Kidney epithelial cell (primary cell): ENCODE data around the gene NSUN2. TPM values are rescaled to one million over a fixed set of nuclear protein-coding genes. Genes with fewer than 3 reads are reported as not detected.
A peak's percentile ranks its signal among the peaks of the same experiment; 100 is the strongest.

Experiments
- DNase-seq: peaks from one replicate; pipeline ENCODE4 v3.0.0-alpha.2; 2010; ENCODE audit warnings: low read depth
- H3K27me3 ChIP-seq: 2 replicates; pipeline ENCODE4 v1.6.0; 2011; ENCODE audit warnings: low read length; ENCODE audit not compliant: control insufficient read depth, insufficient read depth
- H3K36me3 ChIP-seq: 2 replicates; pipeline ENCODE4 v1.5.1; 2011; ENCODE audit warnings: low read length; ENCODE audit not compliant: control insufficient read depth, insufficient read depth
- H3K4me3 ChIP-seq: 2 replicates; pipeline ENCODE4 v1.5.1; 2011; ENCODE audit warnings: low read depth, mild to moderate bottlenecking, control low read depth, low read length
- CTCF ChIP-seq: IDR thresholded peaks from 2 replicates; pipeline ENCODE4 v1.5.1; 2011; ENCODE audit warnings: mild to moderate bottlenecking, moderate library complexity, low read length, control low read depth, inconsistent platforms; ENCODE audit not compliant: insufficient read depth, poor library complexity, severe bottlenecking
- total RNA-seq: library from RNA; depleted of rRNA; stranded (reverse); fragments of >200 nt; gene quantifications from 2 replicates; pipeline ENCODE4 v1.2.3, GENCODE V29; 2015

The NSUN2 gene
- total RNA-seq, 1 donor from 2014 or later = 62.8 TPM

GRCh38 chr5:6638236-6638635 lies 5.4 kb upstream of the NSUN2 start:
- Histone ChIP-seq H3K27me3 (no peaks in the 10 kb centered on the region), H3K36me3 (no peaks in the 10 kb centered on the region), H3K4me3 (no peak overlapping the region)
- no peak for TF ChIP-seq CTCF
- no peak for DNase-seq

- no peak for TF ChIP-seq CTCF
- no peaks in the 10 kb centered on the region for H3K27me3 ChIP-seq
- H3K36me3 ChIP-seq = no peaks in the 10 kb centered on the region
- DNase-seq = no peak
- no peak overlapping the region for H3K4me3 ChIP-seq
These were observed 4.7 kb upstream of the NSUN2 start for GRCh38 chr5:6637590-6637989.

GRCh38 chr5:6637022-6637421 lies 4.2 kb upstream of the NSUN2 start:
- DNase-seq = no peak
- TF ChIP-seq CTCF = no peak
- no peaks in the 10 kb centered on the region for H3K36me3 ChIP-seq
- H3K4me3 ChIP-seq = no peak overlapping the region
- H3K27me3 ChIP-seq = no peaks in the 10 kb centered on the region

- TF ChIP-seq CTCF = no peak
- no peak overlapping the region for H3K4me3 ChIP-seq
- DNase-seq = no peak
These were observed 3.4 kb upstream of the NSUN2 start for GRCh38 chr5:6636293-6636692.

GRCh38 chr5:6634788-6635430 lies 2.1 kb upstream of the NSUN2 start:
- no peak overlapping the region for H3K4me3 ChIP-seq
- TF ChIP-seq CTCF = no peak
- DNase-seq = no peak
- H3K36me3 ChIP-seq = no peaks in the 10 kb centered on the region
- no peaks in the 10 kb centered on the region for H3K27me3 ChIP-seq

More at GRCh38 chr5:6636293-6636692, 3.4 kb upstream of the NSUN2 start:
- Histone ChIP-seq H3K27me3 (no peaks in the 10 kb centered on the region), H3K36me3 (no peaks in the 10 kb centered on the region)

- Histone ChIP-seq H3K27me3 (no peaks in the 10 kb centered on the region), H3K36me3 (no peaks in the 10 kb centered on the region), H3K4me3 (peak overlapping the region; percentile 56)
- no peak for TF ChIP-seq CTCF
- DNase-seq = no peak
These were observed 1.5 kb upstream of the NSUN2 start for GRCh38 chr5:6634306-6634705.
